ENCODE measurements around the gene LDB2. TPM values are rescaled to one million over a fixed set of nuclear protein-coding genes. Genes with fewer than 3 reads are reported as not detected.

LDB2 gene
- total and polyA plus RNA-seq, 7 donors: 7.0 to 18.9 (median 10.1) TPM

- no peaks in the 10 kb centered on the region for H3K9me3 ChIP-seq
- no peak for DNase-seq
- H3K27ac ChIP-seq: no peak overlapping the region
- TF ChIP-seq CTCF (IDR thresholded peaks at IDR 0.05): no peak
- H3K4me3 ChIP-seq: no peak overlapping the region
- H3K27me3 ChIP-seq (ENCODE audit: insufficient read depth in 3 of 3, low read length in 2 of 3): no peaks in the 10 kb centered on the region
- no peaks in the 10 kb centered on the region for H3K36me3 ChIP-seq (ENCODE audit: insufficient read depth in 1 of 2, low read depth in 1 of 2)
- WGBS, 3 donors: 81 to 84% (median 82%) methylated on average over 4 of the region's 4 CpGs
- no peaks in the 10 kb centered on the region for H3K4me1 ChIP-seq
- ATAC-seq: no peak
- intact Hi-C loops (cut with DNase I): no loop called here
Measured at GRCh38 chr4:16733509-16733908, 164.9 kb downstream of the LDB2 start.

- TF ChIP-seq CTCF (IDR thresholded peaks at IDR 0.05): no peak
- no peak overlapping the region for H3K4me3 ChIP-seq
- ATAC-seq: no peak
Measured at GRCh38 chr4:16732741-16733140, 165.7 kb downstream of the LDB2 start.

GRCh38 chr4:16731776-16732380, 166.6 kb downstream of the LDB2 start:
- Histone ChIP-seq H3K36me3 (ENCODE audit: insufficient read depth in 1 of 2, low read depth in 1 of 2) (no peaks in the 10 kb centered on the region), H3K4me3 (no peak overlapping the region), H3K27me3 (ENCODE audit: insufficient read depth in 3 of 3, low read length in 2 of 3) (no peaks in the 10 kb centered on the region), H3K27ac (no peak overlapping the region), H3K4me1 (no peaks in the 10 kb centered on the region), H3K9me3 (no peaks in the 10 kb centered on the region)
- DNase-seq (no peak), ATAC-seq (no peak)
- intact Hi-C loops (cut with DNase I): no loop called here
- no peak for TF ChIP-seq CTCF (IDR thresholded peaks at IDR 0.05)
- 41 to 50% (median 50%) methylated on average over 3 of the region's 3 CpGs for WGBS, 3 donors

More at GRCh38 chr4:16732741-16733140, 165.7 kb downstream of the LDB2 start:
- 60 to 69% (median 68%) methylated on average over 6 of the region's 6 CpGs for WGBS, 3 donors
- no peaks in the 10 kb centered on the region for H3K9me3 ChIP-seq
- intact Hi-C loops (cut with DNase I): no loop called here
- no peaks in the 10 kb centered on the region for H3K36me3 ChIP-seq (ENCODE audit: insufficient read depth in 1 of 2, low read depth in 1 of 2)
- no peaks in the 10 kb centered on the region for H3K4me1 ChIP-seq
- no peak overlapping the region for H3K27ac ChIP-seq
- H3K27me3 ChIP-seq (ENCODE audit: insufficient read depth in 3 of 3, low read length in 2 of 3): no peaks in the 10 kb centered on the region
- no peak for DNase-seq

- Histone ChIP-seq H3K27ac (no peak overlapping the region), H3K27me3 (ENCODE audit: insufficient read depth in 3 of 3, low read length in 2 of 3) (no peaks in the 10 kb centered on the region), H3K36me3 (ENCODE audit: insufficient read depth in 1 of 2, low read depth in 1 of 2) (no peaks in the 10 kb centered on the region), H3K9me3 (no peaks in the 10 kb centered on the region), H3K4me1 (no peaks in the 10 kb centered on the region), H3K4me3 (no peak overlapping the region)
- no peak for TF ChIP-seq CTCF (IDR thresholded peaks at IDR 0.05)
- intact Hi-C loops (cut with DNase I): no loop called here
- ATAC-seq (no peak), DNase-seq (no peak)
- 67 to 83% (median 73%) methylated on average over 3 of the region's 3 CpGs for WGBS, 3 donors
Measured at GRCh38 chr4:16730522-16731205, 167.8 kb downstream of the LDB2 start.

Data from psoas muscle (tissue), 8 donors.